Tibial nerve (tissue), 4 donors: ENCODE data around the gene RPTOR.

Experiments used
- CTCF ChIP-seq, 5 experiments: fragments of 200-600 bp in 3 of 5; fragments of 450-650 bp in 2 of 5; sonication (generic) in 3 of 5; IDR thresholded peaks; one replicate each; pipeline ENCODE4 v1.5.1; 2016 to 2019; ENCODE audit warnings: antibody characterized with exemption in 5 of 5, mild to moderate bottlenecking in 3 of 5, moderate library complexity in 2 of 5
- EP300 ChIP-seq, 2 donors: sonication (generic); formaldehyde crosslinking; IDR thresholded peaks; one replicate each; pipeline ENCODE4 v1.6.1; 2017; ENCODE audit warnings: antibody characterized with exemption in 2 of 2, mild to moderate bottlenecking in 1 of 2
- POLR2A ChIP-seq, 2 donors: fragments of 450-650 bp; IDR thresholded peaks; one replicate each; pipeline ENCODE4 v1.6.1; 2017; ENCODE audit warnings: antibody characterized with exemption in 2 of 2, mild to moderate bottlenecking in 2 of 2, moderate library complexity in 2 of 2

- TF ChIP-seq CTCF (IDR thresholded peaks at IDR 0.05) (no peak), POLR2A (IDR thresholded peaks at IDR 0.05) (no peak), EP300 (IDR thresholded peaks at IDR 0.05) (no peak)
Measured at GRCh38 chr17:80846932-80847331, 302.3 kb downstream of the RPTOR start.
